Skin epidermis (tissue), 12 donors: Measurements from ENCODE around the gene KIRREL3.
"Not testable (repeated sequence)": the region's sequence is repeated elsewhere in the genome, so short reads cannot be mapped to it uniquely, and the experiment has no call there.

Experiments used
- H3K27ac ChIP-seq, 21 experiments: fragments of 200-600 bp; sonication (generic) in 11 of 21; one replicate each; pipeline ENCODE4 v1.5.0; 2020; ENCODE audit warnings: mild to moderate bottlenecking in 3 of 21, inconsistent platforms in 2 of 21, moderate library complexity in 2 of 21
- H3K4me3 ChIP-seq, 7 experiments: fragments of 200-600 bp; sonication (generic) in 2 of 7; one replicate each; pipeline ENCODE4 v1.5.0; 2020; ENCODE audit warnings: inconsistent platforms in 2 of 7, mild to moderate bottlenecking in 2 of 7, moderate library complexity in 1 of 7

KIRREL3 gene

GRCh38 chr11:126384449-126385070, 616.0 kb downstream of the KIRREL3 start:
- Histone ChIP-seq H3K4me3 (no peak overlapping the region), H3K27ac (no peak overlapping the region)

GRCh38 chr11:126383339-126384335, 616.9 kb downstream of the KIRREL3 start:
- Histone ChIP-seq H3K4me3 (no peak overlapping the region), H3K27ac (peak overlapping the region in 7 of 21 experiments; percentile 20 to 64 (median 50))

- H3K4me3 ChIP-seq, H3K27ac ChIP-seq: not testable (repeated sequence)
Measured at GRCh38 chr11:126382641-126383040, 617.9 kb downstream of the KIRREL3 start.

GRCh38 chr11:126381960-126382359, 618.6 kb downstream of the KIRREL3 start:
- H3K4me3 ChIP-seq, H3K27ac ChIP-seq: not testable (repeated sequence)

GRCh38 chr11:126380909-126381308, 619.7 kb downstream of the KIRREL3 start:
- Histone ChIP-seq H3K4me3 (no peak overlapping the region), H3K27ac (no peak overlapping the region)

GRCh38 chr11:126378763-126379162, 621.8 kb downstream of the KIRREL3 start:
- no peak overlapping the region for H3K27ac ChIP-seq
- H3K4me3 ChIP-seq = no peak overlapping the region

GRCh38 chr11:126375726-126376125, 624.8 kb downstream of the KIRREL3 start:
- Histone ChIP-seq H3K27ac (no peak overlapping the region), H3K4me3 (no peak overlapping the region)

GRCh38 chr11:126374562-126375300, 625.8 kb downstream of the KIRREL3 start:
- H3K27ac ChIP-seq, H3K4me3 ChIP-seq: not testable (repeated sequence)

GRCh38 chr11:126373389-126374066, 627.0 kb downstream of the KIRREL3 start:
- H3K27ac ChIP-seq = not testable (repeated sequence)

More at GRCh38 chr11:126373389-126374066, 627.0 kb downstream of the KIRREL3 start:
- not testable (repeated sequence) for H3K4me3 ChIP-seq
